Activated CD8-positive, alpha-beta T cell treated with anti-CD3 and anti-CD28 coated beads for 36 hours (primary cell): ENCODE measurements around the gene MPZL3. TPM values are rescaled to one million over a fixed set of nuclear protein-coding genes. Genes with fewer than 3 reads are reported as not detected.

Source experiments
- ATAC-seq: fragments of 200-7000 bp; cut with Tn5 transposase; one replicate; pipeline ENCODE4 v1.10.0; 2021; ENCODE audit warnings: mild to moderate bottlenecking, moderate library complexity
- CTCF ChIA-PET: fragments of 350-600 bp; sonication (Branson Sonifier 250); formaldehyde crosslinking; loops from one replicate; lab custom pipeline; 2021; ENCODE audit warnings: antibody characterized with exemption; lab: Charles Lee
- POLR2A ChIA-PET: fragments of 350-600 bp; sonication (Branson Sonifier 250); formaldehyde crosslinking; loops from one replicate; lab custom pipeline; 2021; ENCODE audit warnings: antibody characterized with exemption; lab: Charles Lee
- DNase-seq: peaks from one replicate; pipeline ENCODE4 v3.0.0-alpha.2; 2020
- H3K27ac Mint-ChIP-seq: one replicate; pipeline ENCODE4 v1.8.0; 2021; ENCODE audit warnings: mild to moderate bottlenecking, mixed read lengths
- H3K27me3 Mint-ChIP-seq: one replicate; pipeline ENCODE4 v1.8.0; 2021; ENCODE audit warnings: mixed read lengths
- H3K36me3 Mint-ChIP-seq: one replicate; pipeline ENCODE4 v1.8.0; 2021; ENCODE audit warnings: low read depth, mixed read lengths
- H3K4me1 Mint-ChIP-seq: one replicate; pipeline ENCODE4 v1.8.0; 2021; ENCODE audit warnings: low read depth, mixed read lengths
- H3K4me3 Mint-ChIP-seq: one replicate; pipeline ENCODE4 v1.8.0; 2021; ENCODE audit warnings: mild to moderate bottlenecking, moderate library complexity, mixed read lengths
- H3K9me3 Mint-ChIP-seq: one replicate; pipeline ENCODE4 v1.8.0; 2021; ENCODE audit warnings: mixed read lengths
- CTCF ChIP-seq: fragments of 200-600 bp; IDR thresholded peaks from one replicate; pipeline ENCODE4 v1.8.0; 2022; ENCODE audit warnings: antibody characterized with exemption, mild to moderate bottlenecking
- intact Hi-C: fragments of 100-400 bp; cut with micrococcal nuclease; formaldehyde crosslinking; loops from one replicate; pipeline ENCODE4 v1.10.0; 2022
- total RNA-seq, 2 experiments: library from RNA; stranded (reverse); gene quantifications; one replicate each; pipeline ENCODE4 v1.2.3, GENCODE V29; 2021

The MPZL3 gene
- total RNA-seq, 2 experiments from 2014 or later = 51.1 to 51.7 TPM

- ATAC-seq (no peak), DNase-seq (no peak)
- no peaks in the 10 kb centered on the region for H3K36me3 Mint-ChIP-seq
- intact Hi-C loops = no loop called here
- ChIA-PET CTCF (interaction anchor here (1.2 to 7.3 kb wide), 4 partner anchors 9 to 88 kb away, joined by 3 to 65 read pairs (median 28); no protein-coding TSS in a partner anchor), POLR2A (interaction anchor here (0.6 to 1.7 kb wide), 5 partner anchors 61 to 1067 kb away, joined by 3 to 6 read pairs (median 3); partner anchors contain the start of gene JAML)
- no peaks in the 10 kb centered on the region for H3K27me3 Mint-ChIP-seq
- TF ChIP-seq CTCF = no peak
- H3K4me1 Mint-ChIP-seq = peaks cover 53% of the 10 kb centered on the region
- no peak overlapping the region for H3K4me3 Mint-ChIP-seq
- H3K9me3 Mint-ChIP-seq = peaks cover 5% of the 10 kb centered on the region
- no peak overlapping the region for H3K27ac Mint-ChIP-seq
Observed at GRCh38 chr11:118287006-118287405, 34.8 kb upstream of the MPZL3 start.

GRCh38 chr11:118286545-118286944 lies 34.4 kb upstream of the MPZL3 start:
- peaks cover 53% of the 10 kb centered on the region for H3K4me1 Mint-ChIP-seq
- H3K27ac Mint-ChIP-seq = no peak overlapping the region
- H3K9me3 Mint-ChIP-seq = peaks cover 5% of the 10 kb centered on the region
- ATAC-seq = no peak
- H3K27me3 Mint-ChIP-seq = no peaks in the 10 kb centered on the region
- no peak overlapping the region for H3K4me3 Mint-ChIP-seq
- ChIA-PET POLR2A (interaction anchor here (1.2 to 1.7 kb wide), 2 partner anchors 61 to 62 kb away, joined by 3 to 6 read pairs; partner anchors contain the start of gene JAML), CTCF (interaction anchor here (1.2 to 7.3 kb wide), 3 partner anchors 9 to 88 kb away, joined by 3 to 65 read pairs (median 53); no protein-coding TSS in a partner anchor)
- TF ChIP-seq CTCF = no peak
- H3K36me3 Mint-ChIP-seq = no peaks in the 10 kb centered on the region
- intact Hi-C loops = no loop called here
- DNase-seq = no peak

GRCh38 chr11:118283756-118284350 lies 31.7 kb upstream of the MPZL3 start:
- ATAC-seq (peak; percentile 66), DNase-seq (peak; percentile 48)
- no peaks in the 10 kb centered on the region for H3K27me3 Mint-ChIP-seq
- peaks cover 3% of the 10 kb centered on the region for H3K9me3 Mint-ChIP-seq
- peaks cover 49% of the 10 kb centered on the region for H3K4me1 Mint-ChIP-seq
- H3K4me3 Mint-ChIP-seq = peak overlapping the region; percentile 31
- TF ChIP-seq CTCF = no peak
- ChIA-PET CTCF (interaction anchor here (0.9 to 7.3 kb wide), 15 partner anchors 11 to 297 kb away, joined by 3 to 65 read pairs (median 4); partner anchors contain the start of genes CD3E, JAML and MPZL2), POLR2A (interaction anchor here (0.8 to 2.9 kb wide), 14 partner anchors 11 to 84 kb away, joined by 3 to 14 read pairs (median 3); partner anchors contain the start of genes CD3G, JAML and MPZL3)
- H3K27ac Mint-ChIP-seq = peak overlapping the region; percentile 89
- intact Hi-C loops = no loop called here
- H3K36me3 Mint-ChIP-seq = no peaks in the 10 kb centered on the region

- Mint-ChIP-seq H3K4me3 (peak overlapping the region; percentile 31), H3K9me3 (peaks cover 3% of the 10 kb centered on the region), H3K27ac (peak overlapping the region; percentile 89), H3K36me3 (no peaks in the 10 kb centered on the region), H3K27me3 (no peaks in the 10 kb centered on the region), H3K4me1 (peaks cover 52% of the 10 kb centered on the region)
- intact Hi-C loops = no loop called here
- ChIA-PET POLR2A (interaction anchor here (0.6 to 2.9 kb wide), 11 partner anchors 22 to 84 kb away, joined by 3 to 14 read pairs (median 5); partner anchors contain the start of genes JAML and MPZL3), CTCF (interaction anchor here (1.0 to 7.3 kb wide), 14 partner anchors 8 to 139 kb away, joined by 3 to 65 read pairs (median 4); partner anchors contain the start of genes CD3E, JAML and MPZL2)
- TF ChIP-seq CTCF = no peak
- ATAC-seq (no peak), DNase-seq (no peak)
Observed at GRCh38 chr11:118283037-118283636, 31.0 kb upstream of the MPZL3 start.
